Common myeloid progenitor, CD34-positive (primary cell): Measurements from ENCODE around the gene KCTD15.

ENCODE experiments used
- CTCF ChIA-PET: fragments of 350-600 bp; sonication (Branson Sonifier 250); formaldehyde crosslinking; loops from one replicate; lab custom pipeline; 2021; ENCODE audit warnings: antibody characterized with exemption; lab: Charles Lee
- POLR2A ChIA-PET: fragments of 350-600 bp; sonication (Branson Sonifier 250); formaldehyde crosslinking; loops from one replicate; lab custom pipeline; 2021; ENCODE audit warnings: antibody characterized with exemption; lab: Charles Lee
- DNase-seq, 3 donors: peaks; one replicate each; pipeline versions ENCODE4 v3.0.0 to v3.0.0-alpha.2; 2013
- H3K27ac ChIP-seq, 2 experiments: 1 replicate in 1 of 2; 2 replicates in 1 of 2; pipeline ENCODE4 v1.7.0; 2013; ENCODE audit warnings: inconsistent platforms in 2 of 2, low read length in 2 of 2, mild to moderate bottlenecking in 2 of 2, low read depth in 1 of 2, moderate library complexity in 1 of 2; ENCODE audit not compliant: severe bottlenecking in 2 of 2, insufficient read depth in 1 of 2, poor library complexity in 1 of 2
- H3K27me3 ChIP-seq, 5 experiments: replicated peaks in 2 of 5; 1 replicate in 3 of 5; 2 replicates in 2 of 5; pipeline versions ENCODE4 v1.6.1 to v1.7.0; 2013; ENCODE audit warnings: low read length in 4 of 5, mild to moderate bottlenecking in 2 of 5, moderate library complexity in 2 of 5, inconsistent platforms in 1 of 5; ENCODE audit not compliant: insufficient read depth in 5 of 5, control insufficient read depth in 4 of 5
- H3K36me3 ChIP-seq, 4 experiments: 1 replicate in 2 of 4; 2 replicates in 2 of 4; pipeline versions ENCODE4 v1.6.1 to v1.7.0; 2013; ENCODE audit warnings: low read length in 3 of 4, control low read depth in 1 of 4, mild to moderate bottlenecking in 1 of 4; ENCODE audit not compliant: control insufficient read depth in 4 of 4, insufficient read depth in 4 of 4
- H3K4me1 ChIP-seq, 4 experiments: 1 replicate in 3 of 4; 2 replicates in 1 of 4; pipeline versions ENCODE4 v1.6.1 to v1.7.1; 2013; ENCODE audit warnings: low read length in 3 of 4, mild to moderate bottlenecking in 3 of 4, control low read depth in 1 of 4, inconsistent platforms in 1 of 4, moderate library complexity in 1 of 4; ENCODE audit not compliant: control insufficient read depth in 4 of 4, insufficient read depth in 4 of 4; ENCODE audit errors: control extremely low read depth in 1 of 4
- H3K4me3 ChIP-seq, 7 experiments: 1 replicate in 4 of 7; 2 replicates in 3 of 7; pipeline versions ENCODE4 v1.5.1 to v1.7.0; 2013; ENCODE audit warnings: mild to moderate bottlenecking in 7 of 7, low read length in 6 of 7, moderate library complexity in 6 of 7, inconsistent platforms in 2 of 7, low read depth in 2 of 7, control low read depth in 1 of 7; ENCODE audit not compliant: insufficient read depth in 4 of 7, control insufficient read depth in 1 of 7; ENCODE audit errors: extremely low read depth in 1 of 7
- H3K9me3 ChIP-seq, 5 experiments: 1 replicate in 4 of 5; 2 replicates in 1 of 5; pipeline versions ENCODE4 v1.6.1 to v1.7.1; 2013; ENCODE audit warnings: low read length in 4 of 5, mild to moderate bottlenecking in 2 of 5, inconsistent platforms in 1 of 5, low read depth in 1 of 5, moderate library complexity in 1 of 5; ENCODE audit not compliant: control insufficient read depth in 4 of 5, insufficient read depth in 2 of 5; ENCODE audit errors: control extremely low read depth in 1 of 5
- WGBS: methylation state at CpG from one replicate; pipeline ENCODE4 v1.1.5; 2013; ENCODE audit not compliant: insufficient coverage; 5-methylcytosine and 5-hydroxymethylcytosine counted together

Gene KCTD15

GRCh38 chr19:33840783-33841182 lies 44.1 kb downstream of the KCTD15 start:
- 81% methylated on average over 3 of the region's 4 CpGs for WGBS
- Histone ChIP-seq H3K27me3 (peaks cover 0 to 10% (median 0%) of the 10 kb centered on the region in 5 experiments), H3K9me3 (no peaks in the 10 kb centered on the region), H3K4me3 (no peak overlapping the region), H3K36me3 (no peaks in the 10 kb centered on the region), H3K4me1 (no peaks in the 10 kb centered on the region), H3K27ac (no peak overlapping the region)
- CTCF ChIA-PET = interaction anchor here (0.7 kb wide), 1 partner anchor 62 kb away, joined by 3 read pairs; no protein-coding TSS in a partner anchor
- DNase-seq = no peak
- POLR2A ChIA-PET = interaction anchor here (0.7 kb wide), 1 partner anchor 43 kb away, joined by 3 read pairs; no protein-coding TSS in a partner anchor

- H3K36me3 ChIP-seq = no peaks in the 10 kb centered on the region
- H3K27me3 ChIP-seq = peaks cover 0 to 10% (median 0%) of the 10 kb centered on the region in 5 experiments
- ChIA-PET CTCF (no interaction called here), POLR2A (no interaction called here)
- H3K9me3 ChIP-seq = no peaks in the 10 kb centered on the region
- 100% methylated on average over 5 of the region's 5 CpGs for WGBS
- H3K4me1 ChIP-seq = no peaks in the 10 kb centered on the region
- H3K27ac ChIP-seq = no peak overlapping the region
- no peak overlapping the region for H3K4me3 ChIP-seq
- no peak for DNase-seq
Measured at GRCh38 chr19:33841685-33842084, 45.0 kb downstream of the KCTD15 start.

- POLR2A ChIA-PET = no interaction called here
- Histone ChIP-seq H3K9me3 (no peaks in the 10 kb centered on the region), H3K4me3 (no peak overlapping the region), H3K27me3 (peaks cover 0 to 10% (median 0%) of the 10 kb centered on the region in 5 experiments), H3K36me3 (no peaks in the 10 kb centered on the region), H3K4me1 (no peaks in the 10 kb centered on the region), H3K27ac (no peak overlapping the region)
- 88% methylated on average over 1 of the region's 3 CpGs for WGBS
- CTCF ChIA-PET = no interaction called here
- DNase-seq = no peak
Measured at GRCh38 chr19:33844478-33844877, 47.8 kb downstream of the KCTD15 start.

GRCh38 chr19:33845498-33845897 lies 48.8 kb downstream of the KCTD15 start:
- Histone ChIP-seq H3K4me1 (no peaks in the 10 kb centered on the region), H3K27me3 (peaks cover 0 to 5% (median 0%) of the 10 kb centered on the region in 5 experiments), H3K36me3 (no peaks in the 10 kb centered on the region), H3K9me3 (peaks cover 0 to 5% (median 0%) of the 10 kb centered on the region in 5 experiments), H3K4me3 (no peak overlapping the region), H3K27ac (no peak overlapping the region)
- WGBS = no CpG with 5 or more reads among the region's 2 CpGs
- DNase-seq = no peak
- CTCF ChIA-PET = no interaction called here
- POLR2A ChIA-PET = no interaction called here

- Histone ChIP-seq H3K9me3 (peaks cover 0 to 7% (median 2%) of the 10 kb centered on the region in 5 experiments), H3K4me3 (no peak overlapping the region), H3K27me3 (no peaks in the 10 kb centered on the region), H3K27ac (no peak overlapping the region), H3K36me3 (no peaks in the 10 kb centered on the region), H3K4me1 (no peaks in the 10 kb centered on the region)
- WGBS = 96% methylated on average over 5 of the region's 5 CpGs
- no peak for DNase-seq
- POLR2A ChIA-PET = no interaction called here
- CTCF ChIA-PET = no interaction called here
Measured at GRCh38 chr19:33849551-33850147, 53.0 kb downstream of the KCTD15 start.

GRCh38 chr19:33859016-33859415 lies 62.3 kb downstream of the KCTD15 start:
- Histone ChIP-seq H3K36me3 (no peaks in the 10 kb centered on the region), H3K27ac (no peak overlapping the region), H3K9me3 (no peaks in the 10 kb centered on the region), H3K27me3 (no peaks in the 10 kb centered on the region), H3K4me1 (no peaks in the 10 kb centered on the region), H3K4me3 (no peak overlapping the region)
- DNase-seq = no peak
- 91% methylated on average over 17 of the region's 17 CpGs for WGBS
- ChIA-PET CTCF (no interaction called here), POLR2A (no interaction called here)

GRCh38 chr19:33860312-33861090 lies 63.8 kb downstream of the KCTD15 start:
- no peaks in the 10 kb centered on the region for H3K4me1 ChIP-seq
- no peaks in the 10 kb centered on the region for H3K9me3 ChIP-seq
- H3K27me3 ChIP-seq = no peaks in the 10 kb centered on the region
- 98% methylated on average over 7 of the region's 10 CpGs for WGBS
- no peak overlapping the region for H3K27ac ChIP-seq
- DNase-seq = no peak
- H3K36me3 ChIP-seq = no peaks in the 10 kb centered on the region
- H3K4me3 ChIP-seq = no peak overlapping the region
- ChIA-PET POLR2A (no interaction called here), CTCF (no interaction called here)
